AG09309 (cell line): ENCODE measurements around the gene MAD1L1.

Source experiments
- DNase-seq: peaks from one replicate; pipeline ENCODE4 v3.0.0-alpha.2; 2010; ENCODE audit warnings: low read depth
- H3K4me3 ChIP-seq: 2 replicates; pipeline ENCODE4 v1.5.1; 2011; ENCODE audit warnings: mild to moderate bottlenecking, low read depth, low read length, moderate library complexity; ENCODE audit not compliant: control insufficient read depth
- TF ChIP-seq, protein P1 (sequence below): IDR thresholded peaks from 2 replicates; pipeline ENCODE4 v1.5.1; 2011; ENCODE audit warnings: mild to moderate bottlenecking, low read depth, low read length, inconsistent platforms; ENCODE audit not compliant: insufficient read depth, control insufficient read depth; ENCODE audit errors: missing control alignments

The MAD1L1 gene

DNA sequence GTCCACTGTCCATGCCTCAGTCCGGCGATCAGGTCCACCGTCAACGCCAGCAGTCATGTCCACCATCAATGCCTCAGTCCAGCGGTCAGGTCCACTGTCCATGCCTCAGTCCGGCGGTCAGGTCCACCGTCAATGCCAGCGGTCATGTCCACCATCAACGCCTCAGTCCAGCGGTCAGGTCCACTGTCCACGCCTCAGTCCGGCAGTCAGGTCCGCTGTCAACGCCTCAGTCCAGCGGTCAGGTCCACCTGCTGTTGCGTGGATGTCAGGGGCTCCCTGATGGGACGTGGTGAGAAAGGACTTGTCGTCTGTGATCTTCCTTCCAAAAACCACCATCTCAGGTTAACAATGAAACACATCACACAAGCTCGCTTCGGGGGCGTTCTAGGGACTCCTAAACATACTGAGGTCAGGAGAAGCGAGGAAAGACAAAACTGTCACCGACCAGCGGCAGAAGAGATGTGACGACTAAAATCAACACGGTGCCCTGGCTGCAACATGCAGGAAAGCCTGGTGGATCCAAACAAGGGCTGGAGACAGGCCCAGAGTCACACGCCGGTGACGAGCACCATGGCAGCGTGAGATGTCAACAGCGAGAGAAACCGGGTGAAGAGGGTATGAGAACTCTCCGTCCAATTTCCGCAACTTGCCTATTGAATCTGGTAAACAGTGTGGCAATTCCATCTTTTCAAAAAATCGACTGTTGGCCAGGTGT, 264.2 kb downstream of the MAD1L1 start:
- no peak overlapping the region for H3K4me3 ChIP-seq
- TF ChIP-seq, protein P1, sequence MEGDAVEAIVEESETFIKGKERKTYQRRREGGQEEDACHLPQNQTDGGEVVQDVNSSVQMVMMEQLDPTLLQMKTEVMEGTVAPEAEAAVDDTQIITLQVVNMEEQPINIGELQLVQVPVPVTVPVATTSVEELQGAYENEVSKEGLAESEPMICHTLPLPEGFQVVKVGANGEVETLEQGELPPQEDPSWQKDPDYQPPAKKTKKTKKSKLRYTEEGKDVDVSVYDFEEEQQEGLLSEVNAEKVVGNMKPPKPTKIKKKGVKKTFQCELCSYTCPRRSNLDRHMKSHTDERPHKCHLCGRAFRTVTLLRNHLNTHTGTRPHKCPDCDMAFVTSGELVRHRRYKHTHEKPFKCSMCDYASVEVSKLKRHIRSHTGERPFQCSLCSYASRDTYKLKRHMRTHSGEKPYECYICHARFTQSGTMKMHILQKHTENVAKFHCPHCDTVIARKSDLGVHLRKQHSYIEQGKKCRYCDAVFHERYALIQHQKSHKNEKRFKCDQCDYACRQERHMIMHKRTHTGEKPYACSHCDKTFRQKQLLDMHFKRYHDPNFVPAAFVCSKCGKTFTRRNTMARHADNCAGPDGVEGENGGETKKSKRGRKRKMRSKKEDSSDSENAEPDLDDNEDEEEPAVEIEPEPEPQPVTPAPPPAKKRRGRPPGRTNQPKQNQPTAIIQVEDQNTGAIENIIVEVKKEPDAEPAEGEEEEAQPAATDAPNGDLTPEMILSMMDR, result no peak
- no peak for DNase-seq

DNA sequence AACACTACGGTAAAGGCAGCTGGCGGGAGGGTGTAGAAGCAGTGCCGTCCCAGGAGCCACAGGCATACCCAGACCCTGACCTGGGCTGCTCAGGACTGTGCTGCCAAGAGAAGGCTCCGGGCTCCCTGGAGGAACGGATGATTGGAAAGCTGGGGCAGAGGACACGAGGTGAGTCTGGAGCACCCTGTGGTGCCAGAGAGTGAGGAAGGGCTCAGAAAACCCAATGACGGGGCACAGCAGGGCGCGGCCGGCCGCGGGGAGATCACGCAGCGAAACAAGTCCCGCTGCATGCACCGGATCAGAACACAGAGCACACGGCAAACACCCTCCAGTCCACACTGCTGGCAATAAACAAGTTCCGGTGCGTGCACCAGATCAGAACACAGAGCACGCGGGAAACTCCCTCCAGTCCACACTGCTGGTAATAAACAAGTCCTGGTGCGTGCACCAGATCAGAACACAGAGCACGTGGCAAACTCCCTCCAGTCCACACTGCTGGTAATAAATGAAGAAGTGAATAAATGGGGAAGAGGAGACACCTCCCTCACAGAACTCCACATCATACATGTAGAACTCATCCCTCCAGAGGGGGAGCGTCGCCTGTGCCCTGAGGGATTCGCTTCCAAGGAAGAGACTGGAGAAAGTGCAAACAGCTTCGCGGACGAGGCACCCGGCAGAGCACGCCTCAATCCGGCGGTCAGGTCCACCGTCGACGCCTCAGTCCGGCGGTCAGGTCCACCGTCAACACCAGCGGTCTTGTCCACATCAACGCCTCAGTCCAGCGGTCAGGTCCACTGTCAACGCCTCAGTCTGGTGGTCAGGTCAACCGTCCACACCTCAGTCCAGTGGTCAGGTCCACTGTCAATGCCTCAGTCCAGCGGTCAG, 265.0 kb downstream of the MAD1L1 start:
- DNase-seq, result no peak
- TF ChIP-seq, protein P1, result no peak
- no peak overlapping the region for H3K4me3 ChIP-seq

DNA sequence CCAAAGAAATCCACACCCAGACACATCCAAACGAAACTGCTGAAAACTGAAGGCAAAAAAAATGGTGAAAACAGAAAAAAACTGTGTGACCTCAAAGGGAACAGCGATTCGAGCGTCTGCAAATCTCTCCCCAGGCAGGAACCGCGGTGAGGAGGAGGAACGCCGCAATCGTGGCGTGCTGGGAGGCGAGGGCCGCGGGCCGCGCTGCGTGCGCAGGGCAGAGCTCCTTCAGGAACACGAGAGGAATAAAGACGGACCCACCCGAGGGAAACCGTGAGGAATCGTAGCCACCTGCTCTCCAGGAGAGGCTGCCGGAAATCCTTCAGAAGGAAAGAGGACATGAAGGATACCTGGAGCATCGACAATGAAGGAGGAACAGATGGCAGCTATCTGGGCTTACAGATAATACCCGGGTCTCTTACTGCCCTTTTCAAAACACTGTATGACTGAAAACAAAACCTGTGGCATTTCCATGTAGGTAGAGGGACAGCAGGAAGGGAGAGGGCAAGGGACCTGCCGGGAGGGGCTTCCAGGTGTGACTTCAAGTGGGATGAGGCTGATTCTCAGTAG, 266.0 kb downstream of the MAD1L1 start:
- no peak for DNase-seq
- no peak overlapping the region for H3K4me3 ChIP-seq
- TF ChIP-seq, protein P1, result no peak

DNA sequence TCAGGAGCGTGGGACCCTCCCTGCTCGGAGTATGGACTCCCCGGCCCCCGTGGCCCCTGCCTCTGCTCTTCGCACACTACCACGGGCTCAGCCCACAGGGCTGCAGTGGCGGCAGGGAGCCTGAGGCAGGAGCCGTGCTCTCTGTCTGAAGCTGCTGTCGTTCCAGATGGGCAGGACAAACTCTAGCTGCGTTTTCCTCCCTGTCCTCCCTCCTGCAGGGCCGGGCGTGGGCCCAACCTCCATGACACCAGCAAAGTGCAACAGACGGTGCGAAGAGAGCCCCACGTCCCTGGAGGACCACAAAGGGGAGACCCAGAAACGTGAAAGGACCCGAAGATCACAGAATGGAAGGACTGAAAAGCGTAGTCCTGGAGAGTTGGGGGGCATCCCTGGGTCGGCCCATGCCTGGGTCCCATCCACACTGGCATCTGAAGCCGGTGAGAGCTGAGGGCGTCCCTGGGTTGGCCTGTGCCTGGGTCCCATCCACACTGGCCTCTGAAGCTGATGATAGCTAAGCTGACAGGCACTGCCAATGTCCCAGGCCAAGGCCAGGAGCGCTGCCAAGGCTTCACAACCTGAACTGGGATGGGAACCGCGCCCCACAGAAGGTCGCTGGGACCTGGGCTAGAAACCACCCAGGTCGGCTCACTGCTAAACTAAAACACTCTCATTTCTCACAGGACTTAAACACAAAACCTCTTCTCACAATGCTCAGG, 267.0 kb downstream of the MAD1L1 start:
- TF ChIP-seq, protein P1, result no peak
- no peak overlapping the region for H3K4me3 ChIP-seq
- DNase-seq, result no peak

DNA sequence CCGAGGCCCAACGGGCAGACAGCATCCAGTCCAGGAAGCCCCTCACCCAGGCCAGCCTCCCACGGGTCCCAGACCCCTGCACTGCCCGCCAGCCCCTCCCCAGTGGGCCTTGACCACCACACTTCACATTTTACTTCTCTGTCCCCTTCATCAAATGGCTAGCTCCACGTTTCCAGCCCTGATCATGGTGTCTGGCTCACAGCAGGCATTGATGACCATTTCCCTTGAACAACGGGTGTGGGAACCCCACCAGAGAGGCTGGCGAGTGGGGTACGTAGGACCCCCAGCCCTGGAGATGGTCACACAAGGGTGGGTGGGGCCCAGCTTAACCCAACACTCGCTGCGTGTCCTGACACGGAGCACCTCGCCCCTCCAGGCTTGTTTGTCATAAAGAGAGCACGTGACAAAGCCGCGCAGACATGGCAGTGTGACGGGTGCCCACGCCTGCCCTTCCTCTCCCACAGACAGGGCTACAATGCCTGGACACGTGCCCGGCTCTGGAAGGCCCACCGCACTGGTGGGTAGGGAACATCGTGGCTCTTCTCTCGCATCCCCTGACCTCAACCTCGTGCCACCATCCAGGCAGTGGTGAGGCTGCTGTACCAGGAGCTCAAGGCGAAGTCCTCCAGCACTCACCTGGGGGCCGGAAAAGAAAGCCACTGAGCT, 267.7 kb downstream of the MAD1L1 start:
- no peak for DNase-seq
- no peak overlapping the region for H3K4me3 ChIP-seq
- TF ChIP-seq, protein P1, result no peak
